HG02759 (cell line): ENCODE data around the gene IMMP1L.

Experiments used
- ATAC-seq: cut with Tn5 transposase; IDR thresholded peaks from one replicate; pipeline ENCODE4 v1.9.1; 2021; ENCODE audit warnings: mild to moderate bottlenecking, moderate library complexity; ENCODE audit not compliant: unreplicated experiment

Gene IMMP1L

DNA sequence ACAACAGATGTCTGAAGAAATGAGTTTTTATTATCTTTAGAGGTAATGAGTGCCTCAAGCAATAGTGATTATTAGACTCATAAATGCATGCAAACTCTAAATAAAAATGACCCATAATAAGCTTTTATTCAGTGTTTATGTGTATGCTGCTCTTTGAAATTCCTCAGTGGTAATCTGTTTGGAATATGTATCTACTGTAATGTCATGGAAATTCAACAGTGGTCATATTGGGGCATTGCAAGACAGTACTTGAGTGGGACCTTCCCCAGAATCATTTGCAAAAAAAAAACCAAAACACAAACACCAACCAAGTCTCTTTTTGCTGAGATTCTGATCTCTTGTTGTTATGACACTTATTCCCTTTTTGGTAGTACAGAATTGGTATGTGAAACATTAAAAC lies 104.8 kb downstream of the IMMP1L start:
- no peak for ATAC-seq

DNA sequence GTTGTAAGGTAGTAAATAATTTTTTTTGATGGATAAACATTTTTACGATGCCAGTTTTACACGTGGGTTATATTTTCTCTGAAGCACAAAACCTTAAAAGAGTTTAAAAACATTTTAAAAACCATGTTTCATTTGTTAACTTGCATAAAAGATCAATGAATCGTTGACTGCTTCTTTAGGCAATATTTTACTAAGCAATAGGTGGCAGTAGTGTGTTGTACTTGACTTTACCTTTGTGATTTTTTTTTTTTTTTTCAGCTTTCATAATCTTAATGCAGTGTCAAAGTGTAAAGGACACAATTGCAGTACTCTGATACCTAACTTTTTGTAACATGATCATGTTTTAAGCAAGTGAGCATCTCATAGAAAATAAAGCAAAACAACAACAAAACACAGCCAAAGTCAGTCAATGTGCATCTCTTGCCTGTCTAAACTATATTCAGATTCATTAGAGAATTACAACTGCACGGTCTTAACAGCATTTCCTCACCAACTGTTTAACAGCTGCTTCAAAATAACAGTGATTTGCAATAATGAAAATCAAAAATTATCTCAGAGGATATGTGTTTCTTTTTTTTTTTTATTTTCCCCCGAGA lies 112.1 kb downstream of the IMMP1L start:
- no peak for ATAC-seq

GRCh38 chr11:31387379-31387778 lies 122.0 kb downstream of the IMMP1L start:
- ATAC-seq, result no peak

DNA sequence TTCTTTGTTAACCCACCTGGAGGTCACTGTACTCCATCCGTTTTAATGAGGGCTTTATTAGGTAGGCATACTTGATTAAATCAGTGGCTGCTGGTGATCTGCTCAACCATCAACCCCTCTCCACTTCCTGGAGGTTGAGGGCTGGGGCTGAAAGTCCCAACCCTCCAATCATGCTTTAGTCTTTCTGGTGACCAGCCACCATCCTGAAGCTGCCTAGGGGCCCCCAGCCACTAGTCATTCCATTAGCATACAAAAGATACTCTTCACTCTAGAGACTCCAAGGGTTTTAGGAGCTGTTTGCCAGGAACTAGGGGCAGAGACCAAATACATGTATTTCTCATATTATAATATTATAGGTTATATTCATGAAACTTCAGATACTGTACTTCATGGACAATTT lies 126.3 kb downstream of the IMMP1L start:
- ATAC-seq, result no peak
